GM18511 (cell line): ENCODE measurements around the gene ZC4H2.
"Not testable (repeated sequence)": the region's sequence is repeated elsewhere in the genome, so short reads cannot be mapped to it uniquely, and the experiment has no call there.

Experiments
- ATAC-seq: cut with Tn5 transposase; IDR thresholded peaks from one replicate; pipeline ENCODE4 v1.9.1; 2021; ENCODE audit warnings: mild to moderate bottlenecking, moderate library complexity; ENCODE audit not compliant: unreplicated experiment

ZC4H2 gene, protein sequence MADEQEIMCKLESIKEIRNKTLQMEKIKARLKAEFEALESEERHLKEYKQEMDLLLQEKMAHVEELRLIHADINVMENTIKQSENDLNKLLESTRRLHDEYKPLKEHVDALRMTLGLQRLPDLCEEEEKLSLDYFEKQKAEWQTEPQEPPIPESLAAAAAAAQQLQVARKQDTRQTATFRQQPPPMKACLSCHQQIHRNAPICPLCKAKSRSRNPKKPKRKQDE

DNA sequence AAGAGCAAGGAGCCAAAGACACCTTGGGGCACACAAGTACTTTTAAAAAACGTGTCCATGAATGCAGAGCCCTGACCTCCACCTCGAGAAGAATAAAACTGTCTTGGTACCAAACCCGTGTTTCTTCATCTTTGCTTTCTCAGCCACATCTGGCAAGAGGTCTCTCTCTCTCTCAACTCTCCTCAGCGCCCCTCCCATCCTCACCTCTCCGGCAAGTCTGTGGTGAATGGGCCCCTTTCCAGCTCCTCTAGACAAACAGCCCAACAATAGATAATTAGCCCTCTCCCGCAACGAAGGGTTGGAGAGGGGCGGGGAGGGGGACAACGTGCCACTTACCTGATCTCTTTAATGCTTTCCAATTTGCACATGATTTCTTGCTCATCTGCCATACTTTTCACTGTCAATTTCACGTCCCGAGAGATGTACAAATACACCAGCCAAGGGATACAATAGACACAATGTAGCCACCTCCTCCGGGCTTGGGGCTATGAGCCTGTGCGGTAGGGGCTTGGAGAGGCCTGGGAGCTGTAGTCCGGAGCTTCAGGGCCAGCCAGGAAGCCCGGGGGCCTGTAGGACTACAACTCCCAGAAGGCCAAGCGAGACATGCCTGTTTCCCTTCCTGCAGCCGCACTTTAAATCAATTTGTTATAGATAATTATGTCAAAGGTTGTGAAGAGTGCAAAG, at the start of gene ZC4H2:
Gene ZC4H2, minus strand, starts transcription at position 462 of the 684 bp plus-strand sequence. Its CDS starts 73 bp downstream, at position 389.
- ATAC-seq, result peak; percentile 99

- no peak for ATAC-seq
Measured at GRCh38 chrX:65017451-65017850, 41.2 kb upstream of the ZC4H2 start.

GRCh38 chrX:65014230-65014629, 38.0 kb upstream of the ZC4H2 start:
- ATAC-seq, result no peak

DNA sequence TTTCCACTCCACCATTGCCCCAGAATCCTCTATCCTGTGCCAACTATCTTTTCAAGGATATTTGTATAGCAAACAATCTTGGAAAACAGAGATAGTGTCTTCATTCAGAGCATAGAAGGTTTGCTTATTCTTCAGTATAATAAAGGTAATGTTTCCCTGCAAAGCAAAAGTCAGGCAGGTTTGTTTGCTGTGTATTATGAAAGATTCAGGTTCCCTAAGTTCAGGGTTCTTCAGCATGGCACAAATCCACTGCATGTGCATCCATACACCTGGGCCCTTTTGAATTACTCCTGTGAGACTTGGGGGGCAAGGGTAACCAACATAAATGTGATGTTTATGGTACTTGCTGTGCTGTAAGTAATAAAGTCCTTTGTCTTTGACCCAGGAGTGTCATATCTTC, 33.2 kb upstream of the ZC4H2 start:
- no peak for ATAC-seq

GRCh38 chrX:65002208-65002607, 26.0 kb upstream of the ZC4H2 start:
- ATAC-seq, result not testable (repeated sequence)

- ATAC-seq, result no peak
Measured at GRCh38 chrX:64996805-64997204, 20.6 kb upstream of the ZC4H2 start.

- ATAC-seq, result no peak
Measured at GRCh38 chrX:64994131-64994798, 18.0 kb upstream of the ZC4H2 start.

DNA sequence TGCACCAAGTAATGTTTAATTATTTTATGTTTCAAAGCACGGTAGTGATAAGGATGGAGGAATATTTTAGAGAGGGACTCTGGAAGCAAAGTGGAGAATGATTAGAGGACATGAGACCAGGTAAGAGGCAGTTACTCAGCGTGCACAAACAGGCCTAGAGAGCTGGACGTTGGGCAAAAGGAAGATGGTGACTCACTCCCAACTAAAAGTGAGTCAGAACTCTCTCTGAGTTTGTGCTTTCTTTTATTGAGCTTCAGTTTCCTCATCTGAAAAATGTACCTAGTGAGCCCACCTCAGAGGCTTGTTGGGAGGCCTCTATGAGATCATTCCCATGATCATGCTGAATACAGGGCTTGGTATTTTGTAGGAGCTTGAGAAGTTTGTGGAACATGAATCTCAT, 1.6 kb upstream of the ZC4H2 start:
- no peak for ATAC-seq

GRCh38 chrX:64977051-64977450, 801 bp upstream of the ZC4H2 start:
- ATAC-seq, result no peak

- peak; percentile 34 for ATAC-seq
Measured at GRCh38 chrX:64976673-64977040, 407 bp upstream of the ZC4H2 start.

DNA sequence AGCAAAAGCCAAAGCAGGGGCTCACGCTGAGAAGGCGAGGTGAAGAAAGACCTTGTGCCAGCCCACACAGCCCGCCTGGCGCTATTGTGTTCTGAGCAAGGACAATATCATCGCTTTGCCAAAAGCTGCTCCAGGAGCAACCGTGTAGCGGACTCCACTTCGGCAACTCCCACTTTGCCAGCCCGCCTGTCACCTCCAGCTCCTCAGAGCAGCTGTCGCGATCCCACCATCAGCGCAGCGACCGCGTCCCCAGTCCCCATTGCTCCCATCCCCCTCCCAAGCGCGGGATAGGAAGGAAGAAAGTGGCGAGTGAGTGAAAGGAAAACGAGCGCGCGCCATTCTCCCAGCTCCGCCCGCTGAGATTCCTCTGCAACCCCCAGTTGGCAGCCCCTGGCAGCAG, 759 bp downstream of the ZC4H2 start:
- peak; percentile 40 for ATAC-seq

DNA sequence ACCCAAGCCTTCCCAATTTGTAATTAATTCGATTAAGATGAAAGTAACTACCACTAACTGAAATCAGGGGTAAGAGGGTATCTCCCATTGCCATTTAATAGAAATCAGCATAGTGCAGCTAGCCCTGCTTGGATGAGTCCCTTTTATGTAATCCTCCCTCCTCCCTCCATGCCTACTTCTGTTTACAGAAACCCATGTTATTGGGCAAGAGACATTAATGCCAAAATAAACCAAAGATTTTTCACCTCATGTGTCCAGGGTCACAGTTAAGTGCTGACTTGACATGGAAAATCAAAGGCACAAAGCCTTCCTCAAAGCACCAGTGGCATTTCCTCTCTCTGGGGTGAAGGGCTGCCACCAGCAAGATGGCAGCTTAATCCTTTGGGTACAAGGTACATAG, 50.8 kb downstream of the ZC4H2 start:
- no peak for ATAC-seq

- no peak for ATAC-seq
Measured at GRCh38 chrX:64908121-64908520, 68.1 kb downstream of the ZC4H2 start.

DNA sequence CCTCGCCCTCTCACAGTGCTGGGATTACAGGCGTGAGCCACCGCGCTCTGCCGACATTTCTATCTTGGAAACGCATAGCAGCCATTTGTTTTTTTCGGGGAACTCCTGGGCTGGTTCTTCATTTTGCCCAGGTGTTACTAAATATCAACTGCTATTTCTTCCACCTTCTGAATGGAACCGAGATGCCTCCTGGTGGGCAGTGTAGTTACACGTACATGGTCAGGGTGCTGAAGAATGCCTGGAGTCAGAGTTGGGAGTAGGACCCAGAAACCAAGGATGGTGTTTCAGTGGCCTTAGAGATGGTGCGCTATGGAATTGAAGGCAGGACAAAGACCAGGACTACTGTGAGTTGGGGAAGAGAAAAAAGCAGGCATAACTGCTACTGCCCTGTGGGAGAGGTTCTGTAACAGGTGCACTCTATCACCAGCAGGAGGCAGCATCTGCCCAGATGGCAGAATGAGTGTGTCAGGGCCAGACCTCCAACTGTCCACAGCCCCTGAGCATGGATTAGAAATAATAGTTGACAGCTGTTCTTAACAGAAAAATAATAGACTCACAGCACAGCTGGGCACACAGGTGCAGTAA, 81.7 kb downstream of the ZC4H2 start:
- ATAC-seq, result peak; percentile 93

DNA sequence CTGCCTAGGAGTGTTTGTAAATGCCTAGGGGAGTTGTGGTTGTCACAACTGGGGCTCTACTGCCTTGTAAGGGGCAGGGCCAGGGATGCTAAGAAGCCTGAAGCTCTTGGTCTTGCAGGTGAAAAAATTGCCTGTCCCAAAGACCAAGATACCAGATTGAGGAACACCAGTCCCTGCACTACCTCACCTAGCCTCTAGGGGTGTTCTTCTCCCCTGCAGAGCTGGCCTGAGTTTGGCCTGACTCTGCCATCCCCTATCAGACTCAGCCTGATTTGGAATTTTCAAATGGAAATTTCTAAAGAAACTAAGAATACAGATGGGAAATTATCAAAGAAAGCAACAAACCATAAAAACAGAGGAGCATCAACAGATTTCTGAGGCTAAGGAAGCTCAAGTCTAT, 90.4 kb downstream of the ZC4H2 start:
- ATAC-seq, result peak; percentile 78

GRCh38 chrX:64878709-64879108, 97.5 kb downstream of the ZC4H2 start:
- ATAC-seq, result not testable (repeated sequence)

DNA sequence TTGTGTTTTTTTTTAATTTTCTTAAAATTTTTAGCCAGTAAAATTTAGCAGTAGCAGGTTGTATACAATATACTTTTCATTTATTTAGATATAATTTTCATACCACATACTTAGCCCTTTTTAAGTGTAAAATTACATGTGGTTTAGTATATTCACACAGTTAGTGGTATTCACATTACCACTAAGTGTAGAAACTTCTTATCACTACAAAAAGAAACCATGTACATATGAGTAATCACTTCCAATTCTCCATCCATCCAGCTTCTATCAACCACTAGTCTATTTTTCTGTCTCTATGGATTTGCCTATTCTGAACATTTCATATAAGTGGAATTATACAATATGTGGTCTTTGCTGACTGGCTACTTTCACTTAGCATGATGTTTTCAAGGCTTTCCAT, 109.0 kb downstream of the ZC4H2 start:
- ATAC-seq, result no peak
